HEK293 (cell line): ENCODE results near the gene INPP4B.

Source experiments
- GLI2 ChIP-seq: fragments of 450-650 bp; formaldehyde crosslinking; IDR thresholded peaks from 2 replicates; pipeline ENCODE4; 2017; ENCODE audit warnings: missing biosample characterization, missing genetic modification characterization, low read depth, borderline replicate concordance
- HOXA7 ChIP-seq: sonication (generic); formaldehyde crosslinking; IDR thresholded peaks from 2 replicates; pipeline ENCODE4 v1.8.1; 2022; ENCODE audit warnings: missing genetic modification reagents, borderline replicate concordance
- YY1 ChIP-seq: fragments of 450-650 bp; formaldehyde crosslinking; IDR thresholded peaks from 2 replicates; pipeline ENCODE4 v1.5.1; 2018; ENCODE audit warnings: missing biosample characterization, missing genetic modification characterization
- ZBTB7A ChIP-seq: fragments of 450-650 bp; formaldehyde crosslinking; IDR thresholded peaks from 2 replicates; pipeline ENCODE4 v1.5.1; 2016; ENCODE audit warnings: low read depth, missing biosample characterization, missing genetic modification characterization
- ZFP3 ChIP-seq: fragments of 450-650 bp; formaldehyde crosslinking; IDR thresholded peaks from 2 replicates; pipeline ENCODE4 v1.5.1; 2016; ENCODE audit warnings: low read depth, missing biosample characterization, missing genetic modification characterization
- ZNF10 ChIP-seq: fragments of 450-650 bp; formaldehyde crosslinking; IDR thresholded peaks from 2 replicates; pipeline ENCODE4 v1.5.1; 2017; ENCODE audit warnings: missing biosample characterization, missing genetic modification characterization
- ZNF132 ChIP-seq: fragments of 450-650 bp; formaldehyde crosslinking; IDR thresholded peaks from 2 replicates; pipeline ENCODE4 v1.5.1; 2017; ENCODE audit warnings: missing biosample characterization, missing genetic modification characterization, borderline replicate concordance
- ZNF202 ChIP-seq: fragments of 450-650 bp; formaldehyde crosslinking; IDR thresholded peaks from 2 replicates; pipeline ENCODE4 v1.5.1; 2016; ENCODE audit warnings: missing biosample characterization, missing genetic modification characterization, borderline replicate concordance
- ZNF274 ChIP-seq, 2 experiments: fragments of 200-500 bp in 1 of 2; fragments of 450-650 bp in 1 of 2; sonication (Bioruptor generic) in 1 of 2; formaldehyde crosslinking in 1 of 2; IDR thresholded peaks; 2 replicates each; pipeline versions ENCODE4 v1.5.1 to v1.6.1; 2014 to 2016; ENCODE audit warnings: borderline replicate concordance in 1 of 2, inconsistent platforms in 1 of 2, low read length in 1 of 2, missing biosample characterization in 1 of 2, missing genetic modification characterization in 1 of 2
- ZNF335 ChIP-seq: fragments of 450-650 bp; formaldehyde crosslinking; conservative IDR thresholded peaks from 2 replicates; pipeline ENCODE4 v1.5.1; 2016; ENCODE audit warnings: missing biosample characterization, missing genetic modification characterization
- ZNF350 ChIP-seq: fragments of 450-650 bp; formaldehyde crosslinking; IDR thresholded peaks from 2 replicates; pipeline ENCODE4 v1.5.0; 2017; ENCODE audit warnings: missing biosample characterization, mild to moderate bottlenecking, missing genetic modification characterization
- ZNF558 ChIP-seq: fragments of 450-650 bp; formaldehyde crosslinking; IDR thresholded peaks from 2 replicates; pipeline ENCODE4 v1.5.1; 2016; ENCODE audit warnings: missing biosample characterization, missing genetic modification characterization
- TF ChIP-seq, protein P1 (sequence below): fragments of 450-650 bp; formaldehyde crosslinking; IDR thresholded peaks from 2 replicates; pipeline ENCODE4 v1.5.1; 2016; ENCODE audit warnings: missing biosample characterization, missing genetic modification characterization
- TF ChIP-seq, protein P2 (sequence below): fragments of 450-650 bp; formaldehyde crosslinking; conservative IDR thresholded peaks from 2 replicates; pipeline ENCODE4 v1.5.1; 2016; ENCODE audit warnings: low read depth, missing biosample characterization, missing genetic modification characterization

DNA sequence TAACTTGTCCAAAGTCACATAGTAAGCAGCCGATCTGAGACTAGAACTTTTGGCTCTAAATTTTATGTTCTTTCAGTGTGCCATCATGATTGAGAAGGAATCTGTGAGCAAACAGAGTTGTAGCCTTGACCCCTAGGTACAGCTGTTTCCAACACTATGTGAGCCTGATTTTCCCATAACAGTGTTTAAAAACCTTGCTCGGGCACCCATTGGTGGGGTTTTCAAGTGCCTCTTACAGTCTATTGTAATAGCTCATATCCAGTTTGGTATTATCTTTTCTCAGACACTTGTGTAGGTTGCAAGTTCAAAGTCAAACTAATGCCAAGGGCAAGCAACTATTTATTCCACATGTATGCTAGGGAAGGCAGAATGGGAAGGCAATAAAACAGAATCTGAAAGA, 467.9 kb downstream of the INPP4B start:
- TF ChIP-seq, protein P1, sequence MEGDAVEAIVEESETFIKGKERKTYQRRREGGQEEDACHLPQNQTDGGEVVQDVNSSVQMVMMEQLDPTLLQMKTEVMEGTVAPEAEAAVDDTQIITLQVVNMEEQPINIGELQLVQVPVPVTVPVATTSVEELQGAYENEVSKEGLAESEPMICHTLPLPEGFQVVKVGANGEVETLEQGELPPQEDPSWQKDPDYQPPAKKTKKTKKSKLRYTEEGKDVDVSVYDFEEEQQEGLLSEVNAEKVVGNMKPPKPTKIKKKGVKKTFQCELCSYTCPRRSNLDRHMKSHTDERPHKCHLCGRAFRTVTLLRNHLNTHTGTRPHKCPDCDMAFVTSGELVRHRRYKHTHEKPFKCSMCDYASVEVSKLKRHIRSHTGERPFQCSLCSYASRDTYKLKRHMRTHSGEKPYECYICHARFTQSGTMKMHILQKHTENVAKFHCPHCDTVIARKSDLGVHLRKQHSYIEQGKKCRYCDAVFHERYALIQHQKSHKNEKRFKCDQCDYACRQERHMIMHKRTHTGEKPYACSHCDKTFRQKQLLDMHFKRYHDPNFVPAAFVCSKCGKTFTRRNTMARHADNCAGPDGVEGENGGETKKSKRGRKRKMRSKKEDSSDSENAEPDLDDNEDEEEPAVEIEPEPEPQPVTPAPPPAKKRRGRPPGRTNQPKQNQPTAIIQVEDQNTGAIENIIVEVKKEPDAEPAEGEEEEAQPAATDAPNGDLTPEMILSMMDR (tag by site-specific recombination): no peak
- TF ChIP-seq, protein P2, sequence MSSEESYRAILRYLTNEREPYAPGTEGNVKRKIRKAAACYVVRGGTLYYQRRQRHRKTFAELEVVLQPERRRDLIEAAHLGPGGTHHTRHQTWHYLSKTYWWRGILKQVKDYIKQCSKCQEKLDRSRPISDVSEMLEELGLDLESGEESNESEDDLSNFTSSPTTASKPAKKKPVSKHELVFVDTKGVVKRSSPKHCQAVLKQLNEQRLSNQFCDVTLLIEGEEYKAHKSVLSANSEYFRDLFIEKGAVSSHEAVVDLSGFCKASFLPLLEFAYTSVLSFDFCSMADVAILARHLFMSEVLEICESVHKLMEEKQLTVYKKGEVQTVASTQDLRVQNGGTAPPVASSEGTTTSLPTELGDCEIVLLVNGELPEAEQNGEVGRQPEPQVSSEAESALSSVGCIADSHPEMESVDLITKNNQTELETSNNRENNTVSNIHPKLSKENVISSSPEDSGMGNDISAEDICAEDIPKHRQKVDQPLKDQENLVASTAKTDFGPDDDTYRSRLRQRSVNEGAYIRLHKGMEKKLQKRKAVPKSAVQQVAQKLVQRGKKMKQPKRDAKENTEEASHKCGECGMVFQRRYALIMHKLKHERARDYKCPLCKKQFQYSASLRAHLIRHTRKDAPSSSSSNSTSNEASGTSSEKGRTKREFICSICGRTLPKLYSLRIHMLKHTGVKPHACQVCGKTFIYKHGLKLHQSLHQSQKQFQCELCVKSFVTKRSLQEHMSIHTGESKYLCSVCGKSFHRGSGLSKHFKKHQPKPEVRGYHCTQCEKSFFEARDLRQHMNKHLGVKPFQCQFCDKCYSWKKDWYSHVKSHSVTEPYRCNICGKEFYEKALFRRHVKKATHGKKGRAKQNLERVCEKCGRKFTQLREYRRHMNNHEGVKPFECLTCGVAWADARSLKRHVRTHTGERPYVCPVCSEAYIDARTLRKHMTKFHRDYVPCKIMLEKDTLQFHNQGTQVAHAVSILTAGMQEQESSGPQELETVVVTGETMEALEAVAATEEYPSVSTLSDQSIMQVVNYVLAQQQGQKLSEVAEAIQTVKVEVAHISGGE (tag by site-specific recombination): no peak
- no peak for TF ChIP-seq YY1 (tag by site-specific recombination)
- TF ChIP-seq ZNF335 (tag by site-specific recombination): no peak
- no peak for TF ChIP-seq ZNF202 (tag by site-specific recombination)
- TF ChIP-seq ZNF274 (IDR thresholded peaks at IDR 0.05; ENCODE audit: low read length): no peak
- TF ChIP-seq ZNF274 (tag by site-specific recombination; IDR thresholded peaks at IDR 0.05; ENCODE audit: borderline replicate concordance): no peak
- no peak for TF ChIP-seq GLI2 (tag by site-specific recombination)
- TF ChIP-seq ZNF10 (tag by site-specific recombination): no peak
- TF ChIP-seq ZNF558 (tag by site-specific recombination): no peak
- TF ChIP-seq ZBTB7A (tag by site-specific recombination): no peak
- TF ChIP-seq ZNF132 (tag by site-specific recombination): no peak
- no peak for TF ChIP-seq HOXA7 (CRISPR knock-in tag)
- no peak for TF ChIP-seq ZNF350 (tag by site-specific recombination)
- no peak for TF ChIP-seq ZFP3 (tag by site-specific recombination)
